H1 (cell line): Measurements from ENCODE around the gene PLA2G4F. TPM values are rescaled to one million over a fixed set of nuclear protein-coding genes. Genes with fewer than 3 reads are reported as not detected.

Source experiments
- GABPA ChIP-seq: IDR thresholded peaks from 2 replicates; pipeline ENCODE4 v1.6.1; 2011; ENCODE audit warnings: mild to moderate bottlenecking, low read length, moderate library complexity, borderline replicate concordance; ENCODE audit not compliant: insufficient read depth
- RBBP5 ChIP-seq: IDR thresholded peaks from 2 replicates; pipeline ENCODE4 v1.7.1; 2012; ENCODE audit warnings: low read depth, mild to moderate bottlenecking, inconsistent platforms, low read length, moderate library complexity, borderline replicate concordance
- polyA plus RNA-seq, 7 experiments: library from polyadenylated mRNA; depleted of rRNA in 3 of 7; stranded (reverse) in 5 of 7; unstranded in 2 of 7; fragments of >200 nt in 5 of 7; fragments of 200-250 nt in 2 of 7; gene quantifications; 1 replicate in 5 of 7; 2 replicates in 1 of 7; 4 replicates in 1 of 7; pipeline versions ENCODE4 v1.2.1 to v1.2.3, GENCODE V29; 2011 to 2013; ENCODE audit warnings: missing spikeins in 2 of 7, mixed read lengths in 2 of 7
- total RNA-seq: library from RNA; stranded (reverse); fragmentation: NEBNext Ultra II Directional; extraction: Animal tissue kit (Norgen Biotek cat#: 25700); gene quantifications from 2 replicates; pipeline ENCODE4 v1.2.1, GENCODE V29; 2021
- TF ChIP-seq, protein P1 (sequence below), 3 experiments: IDR thresholded peaks; 1 replicate in 2 of 3; 2 replicates in 1 of 3; pipeline versions ENCODE4 v1.5.1 to v1.6.1; 2011; ENCODE audit warnings: low read length in 3 of 3, mild to moderate bottlenecking in 3 of 3, inconsistent platforms in 2 of 3, low read depth in 1 of 3, moderate library complexity in 1 of 3; ENCODE audit not compliant: insufficient read depth in 1 of 3; ENCODE audit errors: control extremely low read depth in 1 of 3

Gene PLA2G4F
- total and polyA plus RNA-seq, 2 of the 8 experiments (the other 6 are each of a cell fraction or from before 2014, with no cell fraction given): not detected

DNA sequence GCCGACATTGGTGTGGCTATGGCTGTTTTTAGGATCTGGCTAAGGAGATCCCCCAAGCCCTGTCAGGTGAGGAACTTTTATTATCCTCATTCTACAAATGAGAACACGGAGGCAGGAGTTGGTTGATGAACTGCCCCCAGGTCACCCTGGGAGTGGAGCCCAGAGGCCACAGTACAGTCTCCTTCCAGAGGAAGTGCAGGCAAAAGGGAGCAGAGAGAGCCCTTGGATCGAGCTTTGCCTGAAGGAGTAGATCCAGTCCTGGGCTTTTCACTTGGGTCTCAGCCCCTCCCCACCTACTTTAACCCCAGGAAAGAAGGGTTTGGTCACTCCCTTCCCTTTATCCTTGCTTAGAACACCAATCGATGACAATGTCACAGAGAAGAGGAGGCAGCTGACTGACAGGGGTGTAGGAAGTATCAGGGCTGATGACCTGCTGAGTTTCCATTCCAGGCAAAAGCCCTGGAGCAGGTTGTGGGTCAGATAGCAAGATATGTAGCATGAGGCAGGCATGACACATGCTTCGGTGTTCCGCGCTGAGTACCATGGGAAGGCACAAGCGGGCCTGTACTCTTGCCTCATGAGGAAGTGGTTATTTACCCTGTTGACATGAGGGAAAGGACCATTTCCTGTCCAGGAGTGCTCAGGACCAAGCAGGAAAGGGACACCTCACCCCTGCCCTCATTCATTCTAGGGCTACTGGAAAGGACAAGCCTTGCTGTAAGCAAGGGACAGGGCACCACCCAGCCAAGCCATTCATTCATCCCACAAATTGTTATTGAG lies 56.2 kb downstream of the PLA2G4F start (continued):
- TF ChIP-seq, protein P1, sequence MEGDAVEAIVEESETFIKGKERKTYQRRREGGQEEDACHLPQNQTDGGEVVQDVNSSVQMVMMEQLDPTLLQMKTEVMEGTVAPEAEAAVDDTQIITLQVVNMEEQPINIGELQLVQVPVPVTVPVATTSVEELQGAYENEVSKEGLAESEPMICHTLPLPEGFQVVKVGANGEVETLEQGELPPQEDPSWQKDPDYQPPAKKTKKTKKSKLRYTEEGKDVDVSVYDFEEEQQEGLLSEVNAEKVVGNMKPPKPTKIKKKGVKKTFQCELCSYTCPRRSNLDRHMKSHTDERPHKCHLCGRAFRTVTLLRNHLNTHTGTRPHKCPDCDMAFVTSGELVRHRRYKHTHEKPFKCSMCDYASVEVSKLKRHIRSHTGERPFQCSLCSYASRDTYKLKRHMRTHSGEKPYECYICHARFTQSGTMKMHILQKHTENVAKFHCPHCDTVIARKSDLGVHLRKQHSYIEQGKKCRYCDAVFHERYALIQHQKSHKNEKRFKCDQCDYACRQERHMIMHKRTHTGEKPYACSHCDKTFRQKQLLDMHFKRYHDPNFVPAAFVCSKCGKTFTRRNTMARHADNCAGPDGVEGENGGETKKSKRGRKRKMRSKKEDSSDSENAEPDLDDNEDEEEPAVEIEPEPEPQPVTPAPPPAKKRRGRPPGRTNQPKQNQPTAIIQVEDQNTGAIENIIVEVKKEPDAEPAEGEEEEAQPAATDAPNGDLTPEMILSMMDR (IDR thresholded peaks at IDR 0.05; ENCODE audit: control extremely low read depth in 1 of 3, insufficient read depth in 1 of 3, low read depth in 1 of 3, low read length in 3 of 3): no peak
- no peak for TF ChIP-seq RBBP5
- TF ChIP-seq GABPA: no peak
